Measurements from ENCODE around the gene CCDC92. TPM values are rescaled to one million over a fixed set of nuclear protein-coding genes. Genes with fewer than 3 reads are reported as not detected.

CCDC92 gene
- polyA plus RNA-seq, 1 donor from 2014 or later, result 11.3 TPM

GRCh38 chr12:123917337-123917850 lies 55.2 kb downstream of the CCDC92 start:
- TF ChIP-seq EP300 (conservative IDR thresholded peaks at IDR 0.05; ENCODE audit: poor library complexity, severe bottlenecking), result no peak
- no peak for TF ChIP-seq POLR2AphosphoS5 (IDR thresholded peaks at IDR 0.05)
- no peak for TF ChIP-seq EZH2 (IDR thresholded peaks at IDR 0.05; ENCODE audit: borderline replicate concordance, insufficient read depth, low read length, poor library complexity, severe bottlenecking)
- no peak for TF ChIP-seq TAF1 (IDR thresholded peaks at IDR 0.05; ENCODE audit: low read depth)
- TF ChIP-seq, protein P1, sequence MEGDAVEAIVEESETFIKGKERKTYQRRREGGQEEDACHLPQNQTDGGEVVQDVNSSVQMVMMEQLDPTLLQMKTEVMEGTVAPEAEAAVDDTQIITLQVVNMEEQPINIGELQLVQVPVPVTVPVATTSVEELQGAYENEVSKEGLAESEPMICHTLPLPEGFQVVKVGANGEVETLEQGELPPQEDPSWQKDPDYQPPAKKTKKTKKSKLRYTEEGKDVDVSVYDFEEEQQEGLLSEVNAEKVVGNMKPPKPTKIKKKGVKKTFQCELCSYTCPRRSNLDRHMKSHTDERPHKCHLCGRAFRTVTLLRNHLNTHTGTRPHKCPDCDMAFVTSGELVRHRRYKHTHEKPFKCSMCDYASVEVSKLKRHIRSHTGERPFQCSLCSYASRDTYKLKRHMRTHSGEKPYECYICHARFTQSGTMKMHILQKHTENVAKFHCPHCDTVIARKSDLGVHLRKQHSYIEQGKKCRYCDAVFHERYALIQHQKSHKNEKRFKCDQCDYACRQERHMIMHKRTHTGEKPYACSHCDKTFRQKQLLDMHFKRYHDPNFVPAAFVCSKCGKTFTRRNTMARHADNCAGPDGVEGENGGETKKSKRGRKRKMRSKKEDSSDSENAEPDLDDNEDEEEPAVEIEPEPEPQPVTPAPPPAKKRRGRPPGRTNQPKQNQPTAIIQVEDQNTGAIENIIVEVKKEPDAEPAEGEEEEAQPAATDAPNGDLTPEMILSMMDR (IDR thresholded peaks at IDR 0.05; ENCODE audit: poor library complexity, severe bottlenecking), result no peak
- TF ChIP-seq SMC3 (conservative IDR thresholded peaks at IDR 0.05; ENCODE audit: poor library complexity), result no peak
- TF ChIP-seq MXI1 (conservative IDR thresholded peaks at IDR 0.05; ENCODE audit: poor library complexity, severe bottlenecking), result no peak
- TF ChIP-seq, protein P2, sequence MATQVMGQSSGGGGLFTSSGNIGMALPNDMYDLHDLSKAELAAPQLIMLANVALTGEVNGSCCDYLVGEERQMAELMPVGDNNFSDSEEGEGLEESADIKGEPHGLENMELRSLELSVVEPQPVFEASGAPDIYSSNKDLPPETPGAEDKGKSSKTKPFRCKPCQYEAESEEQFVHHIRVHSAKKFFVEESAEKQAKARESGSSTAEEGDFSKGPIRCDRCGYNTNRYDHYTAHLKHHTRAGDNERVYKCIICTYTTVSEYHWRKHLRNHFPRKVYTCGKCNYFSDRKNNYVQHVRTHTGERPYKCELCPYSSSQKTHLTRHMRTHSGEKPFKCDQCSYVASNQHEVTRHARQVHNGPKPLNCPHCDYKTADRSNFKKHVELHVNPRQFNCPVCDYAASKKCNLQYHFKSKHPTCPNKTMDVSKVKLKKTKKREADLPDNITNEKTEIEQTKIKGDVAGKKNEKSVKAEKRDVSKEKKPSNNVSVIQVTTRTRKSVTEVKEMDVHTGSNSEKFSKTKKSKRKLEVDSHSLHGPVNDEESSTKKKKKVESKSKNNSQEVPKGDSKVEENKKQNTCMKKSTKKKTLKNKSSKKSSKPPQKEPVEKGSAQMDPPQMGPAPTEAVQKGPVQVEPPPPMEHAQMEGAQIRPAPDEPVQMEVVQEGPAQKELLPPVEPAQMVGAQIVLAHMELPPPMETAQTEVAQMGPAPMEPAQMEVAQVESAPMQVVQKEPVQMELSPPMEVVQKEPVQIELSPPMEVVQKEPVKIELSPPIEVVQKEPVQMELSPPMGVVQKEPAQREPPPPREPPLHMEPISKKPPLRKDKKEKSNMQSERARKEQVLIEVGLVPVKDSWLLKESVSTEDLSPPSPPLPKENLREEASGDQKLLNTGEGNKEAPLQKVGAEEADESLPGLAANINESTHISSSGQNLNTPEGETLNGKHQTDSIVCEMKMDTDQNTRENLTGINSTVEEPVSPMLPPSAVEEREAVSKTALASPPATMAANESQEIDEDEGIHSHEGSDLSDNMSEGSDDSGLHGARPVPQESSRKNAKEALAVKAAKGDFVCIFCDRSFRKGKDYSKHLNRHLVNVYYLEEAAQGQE (IDR thresholded peaks at IDR 0.05; ENCODE audit: borderline replicate concordance), result no peak
- no peak overlapping the region for H3K27ac ChIP-seq (ENCODE audit: low read length)
- H3K9ac ChIP-seq (ENCODE audit: low read length), result no peak overlapping the region
- H3K36me3 ChIP-seq (ENCODE audit: insufficient read depth, low read length), result no peaks in the 10 kb centered on the region
- no peaks in the 10 kb centered on the region for H4K20me1 ChIP-seq (ENCODE audit: insufficient read depth)
- H3K4me3 ChIP-seq (ENCODE audit: low read length), result no peak overlapping the region
- no peaks in the 10 kb centered on the region for H3K27me3 ChIP-seq (ENCODE audit: insufficient read depth, low read depth, low read length)
- H2AFZ ChIP-seq (ENCODE audit: low read depth, low read length), result no peak overlapping the region
- H3K4me2 ChIP-seq (ENCODE audit: low read length), result no peak overlapping the region
- H3K9me2 ChIP-seq (ENCODE audit: insufficient read depth, low read length), result no peaks in the 10 kb centered on the region
- no peaks in the 10 kb centered on the region for H3K9me3 ChIP-seq (ENCODE audit: low read length)
- no peaks in the 10 kb centered on the region for H3F3A ChIP-seq (ENCODE audit: insufficient read depth, low read length, poor library complexity, severe bottlenecking)
- H3K79me2 ChIP-seq (replicated peaks; ENCODE audit: insufficient read depth, low read length), result no peaks in the 10 kb centered on the region

- Histone ChIP-seq H3K9me3 (ENCODE audit: low read length) (no peaks in the 10 kb centered on the region), H3K9me2 (ENCODE audit: insufficient read depth, low read length) (no peaks in the 10 kb centered on the region), H3K4me3 (ENCODE audit: low read length) (no peak overlapping the region), H3F3A (ENCODE audit: insufficient read depth, low read length, poor library complexity, severe bottlenecking) (no peaks in the 10 kb centered on the region), H3K27ac (ENCODE audit: low read length) (no peak overlapping the region), H3K27me3 (ENCODE audit: insufficient read depth, low read depth, low read length) (no peaks in the 10 kb centered on the region), H2AFZ (ENCODE audit: low read depth, low read length) (no peak overlapping the region), H4K20me1 (ENCODE audit: insufficient read depth) (no peaks in the 10 kb centered on the region), H3K79me2 (replicated peaks; ENCODE audit: insufficient read depth, low read length) (no peaks in the 10 kb centered on the region), H3K4me2 (ENCODE audit: low read length) (no peak overlapping the region), H3K9ac (ENCODE audit: low read length) (no peak overlapping the region), H3K36me3 (ENCODE audit: insufficient read depth, low read length) (no peaks in the 10 kb centered on the region)
- TF ChIP-seq POLR2AphosphoS5 (IDR thresholded peaks at IDR 0.05) (no peak), EZH2 (IDR thresholded peaks at IDR 0.05; ENCODE audit: borderline replicate concordance, insufficient read depth, low read length, poor library complexity, severe bottlenecking) (no peak), MXI1 (conservative IDR thresholded peaks at IDR 0.05; ENCODE audit: poor library complexity, severe bottlenecking) (no peak), EP300 (conservative IDR thresholded peaks at IDR 0.05; ENCODE audit: poor library complexity, severe bottlenecking) (no peak), SMC3 (conservative IDR thresholded peaks at IDR 0.05; ENCODE audit: poor library complexity) (no peak), TAF1 (IDR thresholded peaks at IDR 0.05; ENCODE audit: low read depth) (no peak), RAD21 (conservative IDR thresholded peaks at IDR 0.05) (no peak)
- TF ChIP-seq, protein P1 (IDR thresholded peaks at IDR 0.05; ENCODE audit: poor library complexity, severe bottlenecking), result no peak
- TF ChIP-seq, protein P2 (IDR thresholded peaks at IDR 0.05; ENCODE audit: borderline replicate concordance), result no peak
These were observed 55.9 kb downstream of the CCDC92 start for GRCh38 chr12:123916729-123917128.
